IPS DF 19.7 (cell line): ENCODE measurements around the gene AREL1.

Source experiments
- DNase-seq: peaks from one replicate; pipeline ENCODE4 v3.0.0-alpha.2; 2013; ENCODE audit warnings: low read depth, low spot score

Gene AREL1

DNA sequence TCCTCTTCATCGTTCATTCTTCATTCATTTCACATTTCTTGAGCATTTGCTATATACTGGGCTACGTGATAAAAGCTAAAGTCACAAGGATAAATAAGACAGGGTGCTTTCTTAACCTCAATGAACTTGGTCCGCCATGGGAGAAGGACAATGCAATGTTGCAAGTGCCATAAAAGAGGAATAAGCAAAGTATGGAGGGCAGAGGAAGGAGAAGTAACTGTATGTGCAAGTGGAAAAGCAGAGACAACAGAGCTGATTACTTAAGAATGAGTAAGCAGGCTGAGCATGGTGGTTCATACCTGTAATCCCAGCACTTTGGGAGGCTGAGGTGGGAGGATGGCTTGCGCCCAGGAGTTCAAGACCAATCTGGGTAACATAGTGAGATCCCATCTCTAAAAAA, 14.4 kb downstream of the AREL1 start:
- DNase-seq, result no peak

DNA sequence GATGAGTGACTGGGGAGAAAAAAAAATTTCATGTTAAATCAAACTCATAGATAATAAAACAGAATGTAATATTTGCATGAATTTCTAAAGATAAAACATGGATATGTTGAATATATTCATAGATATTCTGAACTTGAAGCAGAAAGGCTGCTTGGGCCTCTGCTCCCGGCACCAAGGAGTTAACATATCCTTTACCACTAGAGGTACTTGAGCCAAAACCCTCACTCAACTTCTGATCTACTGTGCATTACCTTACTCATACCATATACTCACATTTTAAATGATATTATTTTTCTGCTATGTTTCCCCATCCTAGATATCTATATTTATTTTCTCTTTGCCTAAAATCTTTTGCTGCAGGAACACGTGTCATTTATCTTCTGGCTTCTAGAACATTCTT, 14.9 kb downstream of the AREL1 start:
- no peak for DNase-seq

DNA sequence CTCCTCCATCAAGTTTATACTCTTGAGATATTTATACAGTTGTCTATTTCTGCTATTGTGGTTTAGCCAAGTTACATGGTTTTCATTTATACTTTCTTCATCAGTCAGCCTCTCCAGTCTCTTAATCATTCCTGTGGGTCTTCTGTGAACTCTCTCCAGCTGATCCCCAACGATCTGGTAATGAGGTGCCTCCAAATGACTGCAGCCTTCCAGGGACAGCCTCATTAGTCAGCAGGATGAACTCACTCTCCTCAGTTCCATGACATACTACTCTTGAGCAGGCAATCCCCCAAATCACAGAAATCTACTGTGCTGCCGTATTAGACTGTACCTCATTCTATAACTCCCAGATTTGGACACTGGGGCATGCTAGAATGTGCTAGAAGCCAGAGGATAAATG, 15.3 kb downstream of the AREL1 start:
- DNase-seq, result no peak

DNA sequence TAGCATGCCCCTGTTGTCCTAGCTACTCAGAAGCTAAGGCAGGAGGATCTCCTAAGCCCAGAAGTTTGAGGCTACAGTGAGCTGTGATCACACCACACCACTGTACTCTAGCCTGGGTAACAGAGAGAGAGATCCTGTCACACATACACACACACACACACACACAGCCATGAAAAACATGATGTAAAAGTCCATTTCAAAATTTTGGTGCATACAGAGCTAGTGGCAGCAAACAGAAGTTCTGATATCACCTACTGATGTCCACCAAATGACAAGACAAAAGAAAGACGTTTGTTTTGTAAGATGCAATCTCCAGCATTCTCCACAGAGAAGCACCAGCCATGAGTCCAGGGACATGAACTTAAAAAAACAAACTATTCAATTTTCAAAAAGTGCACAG, 15.9 kb downstream of the AREL1 start:
- no peak for DNase-seq

DNA sequence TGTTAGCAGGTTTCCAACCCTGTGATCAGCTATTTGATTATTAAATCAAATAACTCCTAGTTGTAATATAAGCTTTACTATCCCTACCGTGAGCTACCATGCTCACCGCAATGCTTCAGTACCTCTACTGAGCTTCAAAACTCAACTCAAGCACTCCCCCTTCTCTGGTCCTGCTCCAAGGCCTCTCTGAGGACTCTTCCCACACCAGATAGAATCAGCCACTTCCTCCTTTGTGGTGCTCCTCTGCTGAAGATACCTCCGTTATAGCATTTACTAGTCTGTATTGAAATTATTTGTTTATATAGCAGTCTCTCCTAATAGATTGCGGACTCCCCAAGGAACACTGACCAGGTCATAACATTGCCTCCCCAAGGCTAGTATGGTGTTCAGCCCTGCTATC, 17.5 kb downstream of the AREL1 start:
- no peak for DNase-seq

DNA sequence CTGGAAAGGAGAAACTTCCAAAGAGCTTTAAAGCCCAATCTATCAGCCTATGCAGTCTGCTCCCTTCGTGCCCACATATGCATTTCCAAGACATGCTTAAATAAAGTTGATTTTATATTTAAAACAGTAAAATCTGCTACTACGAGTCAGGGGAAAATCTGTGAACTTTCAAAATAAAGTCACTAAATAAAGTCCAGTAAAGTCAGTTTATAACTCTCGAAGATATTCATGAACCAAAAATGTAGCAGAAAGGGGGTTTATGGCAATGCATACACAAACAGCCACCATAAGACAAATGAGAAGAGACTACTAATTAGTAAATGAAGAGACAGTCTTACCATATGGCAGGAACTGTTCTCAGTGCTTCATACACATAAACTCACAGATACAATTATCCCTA, 19.7 kb downstream of the AREL1 start:
- DNase-seq, result no peak

DNA sequence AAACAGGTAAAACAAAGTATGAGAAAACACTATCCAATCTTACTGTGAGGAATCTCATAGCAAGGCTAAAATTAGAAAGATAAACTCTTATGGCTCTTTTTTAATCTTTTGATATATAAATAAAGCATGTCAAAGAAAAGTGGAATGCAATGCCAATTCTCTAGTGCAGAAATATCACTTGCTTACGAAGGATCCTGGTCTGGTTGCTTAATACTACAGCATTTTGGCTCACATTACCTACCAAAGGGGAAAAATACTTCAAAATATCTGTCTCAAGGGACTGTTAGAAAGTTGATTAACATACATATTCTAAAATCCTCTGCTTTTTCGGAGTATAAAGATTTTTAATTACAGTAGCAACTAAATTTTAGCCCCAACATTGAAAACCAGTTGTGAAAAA, 21.4 kb downstream of the AREL1 start:
- no peak for DNase-seq

DNA sequence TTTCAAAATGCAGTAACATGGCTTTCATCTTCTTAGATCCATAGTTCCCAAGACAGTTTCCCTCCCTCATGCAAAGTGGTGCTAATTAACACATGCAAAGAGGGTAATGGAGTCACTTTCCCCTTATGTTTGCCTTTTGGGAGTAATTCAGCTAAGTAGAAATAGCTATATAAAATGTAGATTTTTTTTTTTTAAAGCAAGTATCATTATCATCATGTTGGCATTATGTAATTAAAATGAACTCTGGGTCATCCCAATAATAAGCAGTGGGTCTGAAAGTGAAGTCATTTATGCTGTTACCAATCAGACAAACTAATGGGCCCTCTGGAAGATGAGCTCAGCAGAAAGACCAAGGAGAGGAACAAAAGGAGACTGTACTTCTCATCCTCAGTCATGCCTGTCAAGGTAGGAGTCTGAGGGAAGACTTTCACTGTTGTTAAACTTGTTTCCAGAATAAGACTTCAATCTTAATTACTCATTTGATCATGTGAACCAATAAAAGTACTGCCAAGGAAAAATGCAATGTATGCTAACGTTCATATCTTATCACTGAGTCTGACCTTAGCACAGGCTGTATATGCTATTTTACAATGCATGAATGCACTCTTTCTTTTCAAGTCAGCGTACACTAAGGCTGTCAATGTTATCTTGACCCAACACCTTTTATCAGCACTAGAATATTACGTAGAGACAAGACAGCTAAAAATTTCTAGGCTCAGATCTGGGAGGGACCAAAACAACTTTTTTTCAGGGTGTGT, 26.8 kb downstream of the AREL1 start:
- DNase-seq, result no peak

DNA sequence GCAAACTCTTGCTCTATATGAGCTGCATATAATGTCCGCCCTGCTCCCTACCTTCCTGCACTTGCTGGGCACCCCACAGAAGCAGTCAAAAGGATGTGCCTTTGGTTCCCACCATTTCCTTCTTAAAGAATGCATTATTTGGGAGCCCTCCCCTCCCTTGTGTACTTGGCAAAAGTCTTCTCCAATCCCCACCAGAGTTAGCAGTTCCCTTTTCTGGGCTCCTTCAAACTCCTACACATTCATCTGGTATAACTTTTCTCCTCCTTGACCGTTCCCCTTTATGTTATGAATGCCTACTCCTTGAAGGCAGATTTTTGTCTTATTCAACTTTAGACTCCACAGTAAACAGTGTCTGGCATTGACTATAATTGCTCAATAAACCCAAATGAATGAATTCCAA, 27.8 kb downstream of the AREL1 start:
- DNase-seq, result no peak

DNA sequence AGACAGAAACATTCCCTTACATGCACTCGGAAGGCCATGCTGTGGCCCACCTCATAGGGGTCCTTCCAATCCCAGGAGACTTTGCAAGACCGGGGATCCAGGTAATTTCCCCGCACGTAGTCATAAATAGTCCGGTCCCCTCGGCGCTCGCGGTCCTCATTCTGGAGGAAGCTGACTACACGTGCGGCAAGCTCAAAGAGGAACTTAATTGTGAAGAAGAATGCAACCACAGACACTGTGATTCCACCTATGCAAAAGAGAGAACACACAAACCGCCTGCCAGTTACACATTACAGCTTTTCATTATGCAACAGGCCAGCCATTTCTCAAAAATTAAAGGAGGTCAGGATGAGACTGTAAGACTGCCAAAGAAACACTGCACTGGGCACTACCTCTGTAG, 28.4 kb downstream of the AREL1 start:
- no peak for DNase-seq

DNA sequence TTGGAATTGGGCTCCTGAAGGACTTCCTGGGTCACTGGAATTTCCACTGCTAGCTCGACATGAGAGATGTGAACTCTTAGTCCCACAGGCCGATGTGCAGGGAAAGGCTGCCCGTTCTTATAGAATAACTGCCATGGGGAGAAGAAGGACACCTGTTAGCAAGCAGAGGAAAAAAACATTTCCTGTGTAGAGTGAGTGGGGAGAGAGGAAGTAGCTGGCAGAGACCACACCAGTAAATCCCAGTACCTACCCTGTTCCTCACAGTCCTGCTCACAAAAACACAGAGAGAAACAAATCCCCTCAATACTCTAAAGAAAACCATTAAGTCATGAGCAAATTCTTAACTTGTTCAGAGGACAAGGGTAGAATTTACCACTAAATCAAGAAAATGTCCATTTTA, 29.5 kb downstream of the AREL1 start:
- no peak for DNase-seq

DNA sequence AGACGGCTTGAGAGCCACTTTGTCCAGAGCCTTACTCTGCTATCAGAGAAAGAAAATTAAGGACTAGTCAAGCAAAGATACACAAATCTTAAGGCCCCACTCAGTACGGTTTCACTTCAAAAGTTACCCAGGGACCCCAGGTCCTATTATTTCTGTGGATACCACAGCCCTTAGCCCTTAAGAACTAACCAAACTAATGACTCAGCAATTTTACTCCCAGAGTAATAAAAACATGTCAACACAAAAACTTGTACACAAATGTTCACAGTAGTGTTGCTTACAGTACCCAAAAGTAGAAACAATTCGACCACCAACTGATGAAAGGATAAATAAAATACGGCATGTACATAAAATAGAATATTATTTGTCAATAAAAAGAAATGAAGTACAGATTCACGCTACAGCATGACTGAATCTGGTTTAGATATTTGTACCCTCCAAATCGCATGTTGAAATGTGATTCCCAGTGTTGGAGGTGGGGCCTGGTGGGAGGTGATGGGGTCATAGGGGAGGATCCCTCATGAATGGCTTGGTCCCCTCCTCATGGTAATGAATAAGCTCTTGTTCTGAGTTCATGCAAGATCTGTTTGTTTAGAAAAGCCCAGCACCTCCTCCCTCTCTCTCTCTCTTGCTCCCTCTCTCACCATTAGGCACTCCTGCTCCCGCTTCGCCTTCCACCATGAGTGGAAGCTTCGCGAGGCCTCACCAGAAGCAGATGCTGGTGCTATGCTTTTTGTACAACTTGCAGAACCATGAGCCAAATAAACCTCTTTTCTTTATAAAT, 30.5 kb downstream of the AREL1 start:
- DNase-seq, result no peak

DNA sequence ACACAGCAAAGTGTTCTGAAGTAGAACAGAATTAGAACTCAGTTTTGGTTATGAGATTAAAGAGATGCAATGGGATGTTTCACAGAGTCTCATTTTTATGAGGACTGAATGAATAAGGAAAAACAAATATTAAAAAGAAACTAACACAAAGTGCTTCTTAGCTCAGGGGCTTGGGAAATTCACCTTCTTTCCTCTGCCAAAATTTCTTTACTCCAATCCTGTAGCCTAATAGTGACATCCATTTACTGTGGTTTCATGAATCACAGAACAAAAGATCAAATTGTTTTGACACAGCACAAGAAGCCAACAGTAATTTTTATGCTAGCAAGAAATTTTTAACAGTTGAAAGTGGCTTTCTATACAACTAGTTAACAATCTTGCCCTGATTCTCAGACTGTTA, 37.7 kb downstream of the AREL1 start:
- DNase-seq, result no peak

DNA sequence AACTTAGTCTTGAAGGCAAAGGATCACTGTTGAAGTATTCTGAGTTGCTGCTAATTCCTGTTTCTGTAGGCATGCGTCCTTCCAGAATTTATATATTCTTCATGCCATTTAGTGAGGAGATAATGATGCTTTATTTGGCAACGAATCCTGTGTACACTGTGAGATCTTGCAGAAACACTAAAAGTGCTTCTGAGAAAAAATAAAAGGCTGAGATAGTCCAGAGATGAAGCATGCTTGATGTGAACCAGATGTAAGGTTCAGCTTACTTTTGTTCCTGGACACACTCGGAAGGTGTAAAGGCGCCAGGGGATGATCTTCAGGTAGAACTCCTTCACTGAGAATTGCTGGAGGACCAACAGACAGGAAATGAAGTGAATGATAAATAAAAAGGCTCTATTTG, 39.1 kb downstream of the AREL1 start:
- no peak for DNase-seq

DNA sequence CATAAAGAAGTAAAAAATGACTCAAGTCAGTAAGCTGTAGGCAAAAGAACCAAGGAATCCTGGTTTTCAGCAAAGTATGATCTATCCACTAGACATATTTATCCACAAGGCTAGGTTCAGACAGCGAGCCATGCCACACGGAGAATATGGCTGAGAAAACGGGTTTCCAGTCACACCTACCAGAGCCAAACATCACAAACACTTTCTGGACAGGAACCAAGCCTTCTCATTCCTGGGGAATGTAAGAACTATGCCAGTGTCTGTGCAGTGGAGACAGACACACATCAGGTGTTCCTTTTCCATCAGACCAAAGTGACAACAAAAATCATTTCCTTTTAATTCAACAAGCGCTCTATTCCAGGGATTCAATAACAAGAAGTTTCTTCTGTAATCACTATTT, 41.1 kb downstream of the AREL1 start:
- DNase-seq, result no peak

DNA sequence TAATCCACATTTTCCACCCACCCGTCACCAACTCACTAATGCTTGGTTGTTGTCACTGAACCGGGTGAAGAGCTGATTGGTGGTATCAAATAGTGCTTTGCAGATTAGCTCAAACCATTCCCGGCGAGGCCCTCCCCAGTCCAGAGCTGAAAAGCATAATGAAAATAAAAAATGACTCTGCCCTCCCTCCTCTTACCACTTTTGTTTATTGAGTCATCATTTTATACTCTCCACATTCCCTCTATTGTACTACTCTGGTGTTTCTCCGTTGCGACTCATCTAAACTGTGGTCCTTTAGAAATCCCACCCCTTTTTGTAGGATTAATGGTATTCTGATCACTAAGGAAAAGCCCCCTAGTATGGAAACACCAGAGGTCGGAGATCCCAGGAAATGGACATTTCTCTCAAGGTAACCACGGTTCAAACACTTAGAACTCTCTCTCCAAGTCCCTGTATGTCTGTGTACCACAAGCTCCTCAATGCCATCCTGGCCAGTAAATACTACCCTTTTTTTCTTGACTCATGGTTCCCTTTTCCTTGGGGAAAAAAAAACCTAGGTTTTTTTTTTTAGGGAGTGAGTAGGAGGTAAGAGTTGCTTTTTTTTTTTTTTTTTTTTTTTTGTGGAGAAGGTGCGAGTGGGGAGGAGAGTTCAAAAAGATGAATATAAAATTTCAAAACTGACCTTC, 42.0 kb downstream of the AREL1 start:
- DNase-seq, result no peak

DNA sequence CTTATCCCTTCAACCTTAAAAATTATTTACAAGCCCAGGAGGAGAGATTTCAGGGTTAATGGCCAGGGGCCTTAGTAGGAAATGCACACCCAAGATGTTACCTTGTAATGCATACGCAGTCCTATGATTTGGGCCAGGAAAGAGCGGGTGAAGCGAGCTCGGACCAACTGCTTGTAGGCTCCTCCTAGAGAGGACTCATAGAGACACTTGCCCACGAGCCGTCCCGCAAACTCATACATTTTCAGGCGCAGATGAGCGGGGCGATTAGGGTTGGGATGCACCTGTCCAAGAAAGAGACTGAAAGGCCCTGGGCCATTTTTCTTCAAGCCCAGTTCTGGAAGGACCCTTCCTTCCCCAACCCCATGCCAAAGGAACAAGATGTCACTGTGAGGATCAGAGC, 43.0 kb downstream of the AREL1 start:
- DNase-seq, result no peak

DNA sequence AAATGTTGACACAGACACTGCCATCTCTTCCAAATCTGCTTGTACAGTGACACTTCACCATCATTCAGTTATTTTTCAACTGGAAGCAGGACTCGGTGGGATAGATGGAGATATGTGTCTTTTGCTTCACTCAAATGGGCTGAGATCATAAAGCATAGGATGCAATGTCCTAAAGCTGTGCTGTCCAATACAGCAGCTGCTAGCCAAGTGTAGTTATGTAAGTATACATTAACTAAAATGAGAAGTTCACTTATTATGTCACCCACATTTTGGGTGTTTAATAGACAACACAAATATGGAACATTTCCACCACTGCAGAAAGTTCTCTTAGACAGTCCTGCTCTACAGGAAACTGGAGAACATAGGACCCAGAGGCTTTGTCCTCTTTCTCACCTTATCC, 43.6 kb downstream of the AREL1 start:
- DNase-seq, result no peak

DNA sequence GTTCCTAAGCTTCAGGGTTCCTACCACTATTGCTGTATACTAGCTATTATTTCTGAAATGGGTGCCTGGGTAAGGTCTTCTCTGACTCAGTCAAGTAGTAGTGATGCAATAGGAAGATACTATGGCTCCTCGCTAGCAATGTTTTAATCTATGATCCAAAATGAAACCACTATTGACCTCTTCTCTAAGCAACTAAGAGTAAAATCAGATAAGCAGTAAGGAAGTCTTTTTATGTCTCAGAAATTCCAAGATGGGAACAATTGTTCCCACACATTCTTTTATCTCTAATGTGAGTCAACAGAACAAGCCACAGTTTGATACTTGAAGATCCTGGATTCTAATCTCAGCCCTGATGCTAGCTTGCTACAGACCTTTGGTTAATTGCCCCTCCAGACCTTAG, 45.1 kb downstream of the AREL1 start:
- DNase-seq, result no peak

DNA sequence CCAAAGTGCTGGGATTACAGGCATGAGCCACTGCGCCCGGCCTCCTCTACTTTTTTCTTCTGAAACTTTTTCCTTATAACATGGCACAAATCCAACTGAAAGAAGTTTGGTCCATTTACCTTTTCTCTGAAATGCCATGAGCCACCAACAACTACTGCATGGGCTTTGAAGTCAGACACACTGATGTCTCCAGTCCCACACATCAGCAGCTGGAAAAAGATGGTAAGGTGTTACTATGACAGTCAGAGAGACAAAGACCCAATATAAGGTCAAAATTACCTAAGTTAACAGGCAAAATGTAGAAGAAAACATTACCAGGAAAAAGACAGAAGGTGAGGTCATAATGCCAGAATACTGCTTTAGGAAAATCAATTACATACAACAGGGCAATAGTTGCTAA, 48.2 kb downstream of the AREL1 start:
- no peak for DNase-seq

DNA sequence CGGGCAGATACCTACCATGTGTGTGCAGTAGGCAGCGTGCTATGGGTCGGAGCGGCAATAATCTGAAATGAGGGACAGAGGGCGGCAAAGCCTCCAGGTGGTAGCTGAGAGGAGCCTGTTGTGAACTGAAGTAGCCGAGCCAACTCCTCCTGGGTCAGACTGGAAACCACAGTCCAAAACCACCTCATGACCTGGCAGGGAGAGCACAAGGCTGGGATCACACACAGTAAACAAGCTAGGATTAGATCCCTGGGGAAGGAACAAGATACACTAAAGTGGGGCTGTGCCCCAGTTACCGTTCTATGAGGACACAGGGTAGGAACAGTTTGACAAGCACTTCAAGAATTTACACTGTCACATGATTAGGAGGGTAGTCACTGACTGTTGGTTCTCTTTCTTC, 49.0 kb downstream of the AREL1 start:
- no peak for DNase-seq

DNA sequence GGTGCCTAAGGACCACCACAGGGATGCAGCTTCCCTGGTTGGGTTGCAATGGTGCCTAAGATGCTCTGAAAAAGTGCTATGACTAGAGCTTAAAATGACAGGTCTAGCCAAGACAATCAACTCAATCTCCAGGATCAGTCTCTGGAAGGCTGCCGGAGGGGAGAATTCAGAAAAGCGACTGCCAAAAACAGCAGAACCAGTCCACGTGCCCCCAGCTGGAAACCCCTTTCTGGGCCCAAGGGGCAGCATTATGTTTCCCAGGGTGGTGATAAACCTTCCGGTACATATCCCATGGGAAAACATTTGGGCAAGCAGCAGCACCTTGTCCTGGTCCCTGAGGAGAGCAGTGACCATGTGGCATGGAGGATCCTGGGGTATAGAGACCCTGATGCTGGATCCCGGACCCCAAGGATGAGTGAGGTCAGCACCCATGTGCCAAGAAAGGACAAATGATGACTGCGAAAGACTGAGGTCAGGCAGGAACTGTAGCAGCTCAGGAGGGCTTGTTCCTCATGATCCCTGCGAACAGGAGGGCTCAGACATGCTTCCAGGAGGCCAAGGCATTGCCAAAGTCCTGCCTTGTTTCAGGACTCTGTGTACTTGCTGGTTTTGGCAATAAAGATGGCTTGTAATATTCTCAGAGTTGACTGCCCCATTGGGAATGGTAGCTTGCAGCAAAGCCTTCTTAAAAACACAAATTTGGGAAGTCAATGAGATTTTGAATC, 51.0 kb downstream of the AREL1 start:
- no peak for DNase-seq
